GM06990 (cell line): ENCODE measurements around the gene ORC4.
A peak's percentile ranks its signal among the peaks of the same experiment; 100 is the strongest.

Source experiments
- DNase-seq: peaks from one replicate; pipeline ENCODE4 v3.0.0-alpha.2; 2011; ENCODE audit not compliant: insufficient read length; ENCODE audit errors: extremely low read depth
- H3K27me3 ChIP-seq: replicated peaks from 2 replicates; pipeline ENCODE4 v1.6.0; 2011; ENCODE audit warnings: low read length; ENCODE audit not compliant: control insufficient read depth, insufficient read depth
- H3K36me3 ChIP-seq: 2 replicates; pipeline ENCODE4 v1.5.1; 2011; ENCODE audit warnings: low read length; ENCODE audit not compliant: control insufficient read depth, insufficient read depth
- H3K4me3 ChIP-seq: replicated peaks from 2 replicates; pipeline ENCODE4 v1.5.1; 2011; ENCODE audit warnings: low read depth, mild to moderate bottlenecking, control low read depth, low read length
- TF ChIP-seq, protein P1 (sequence below): IDR thresholded peaks from 2 replicates; pipeline ENCODE4 v1.5.1; 2011; ENCODE audit warnings: low read length, control low read depth, mild to moderate bottlenecking, inconsistent platforms; ENCODE audit not compliant: insufficient read depth, poor library complexity, severe bottlenecking

The ORC4 gene

DNA sequence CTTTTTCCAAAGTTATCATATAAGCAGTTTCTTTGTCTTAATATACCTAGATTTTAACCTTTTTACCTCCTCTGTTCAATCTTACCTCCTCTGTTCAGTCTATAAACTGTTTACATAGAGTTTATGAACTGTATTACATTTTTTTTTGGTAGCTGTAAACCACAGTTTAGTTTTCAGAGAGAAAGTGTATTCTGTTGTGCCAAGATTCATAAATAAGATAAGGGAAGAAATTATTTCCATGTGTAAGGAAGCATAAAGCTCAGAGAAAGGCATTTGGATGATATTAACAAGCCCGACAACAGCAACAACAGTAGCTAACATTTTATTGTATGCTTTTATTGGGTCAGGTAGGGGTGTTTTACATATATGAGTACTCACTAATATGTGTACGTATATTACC is 104.5 kb downstream of the ORC4 start:
- DNase-seq = no peak
- TF ChIP-seq, protein P1, sequence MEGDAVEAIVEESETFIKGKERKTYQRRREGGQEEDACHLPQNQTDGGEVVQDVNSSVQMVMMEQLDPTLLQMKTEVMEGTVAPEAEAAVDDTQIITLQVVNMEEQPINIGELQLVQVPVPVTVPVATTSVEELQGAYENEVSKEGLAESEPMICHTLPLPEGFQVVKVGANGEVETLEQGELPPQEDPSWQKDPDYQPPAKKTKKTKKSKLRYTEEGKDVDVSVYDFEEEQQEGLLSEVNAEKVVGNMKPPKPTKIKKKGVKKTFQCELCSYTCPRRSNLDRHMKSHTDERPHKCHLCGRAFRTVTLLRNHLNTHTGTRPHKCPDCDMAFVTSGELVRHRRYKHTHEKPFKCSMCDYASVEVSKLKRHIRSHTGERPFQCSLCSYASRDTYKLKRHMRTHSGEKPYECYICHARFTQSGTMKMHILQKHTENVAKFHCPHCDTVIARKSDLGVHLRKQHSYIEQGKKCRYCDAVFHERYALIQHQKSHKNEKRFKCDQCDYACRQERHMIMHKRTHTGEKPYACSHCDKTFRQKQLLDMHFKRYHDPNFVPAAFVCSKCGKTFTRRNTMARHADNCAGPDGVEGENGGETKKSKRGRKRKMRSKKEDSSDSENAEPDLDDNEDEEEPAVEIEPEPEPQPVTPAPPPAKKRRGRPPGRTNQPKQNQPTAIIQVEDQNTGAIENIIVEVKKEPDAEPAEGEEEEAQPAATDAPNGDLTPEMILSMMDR = no peak
- Histone ChIP-seq H3K4me3 (no peak overlapping the region), H3K27me3 (no peaks in the 10 kb centered on the region), H3K36me3 (no peaks in the 10 kb centered on the region)

DNA sequence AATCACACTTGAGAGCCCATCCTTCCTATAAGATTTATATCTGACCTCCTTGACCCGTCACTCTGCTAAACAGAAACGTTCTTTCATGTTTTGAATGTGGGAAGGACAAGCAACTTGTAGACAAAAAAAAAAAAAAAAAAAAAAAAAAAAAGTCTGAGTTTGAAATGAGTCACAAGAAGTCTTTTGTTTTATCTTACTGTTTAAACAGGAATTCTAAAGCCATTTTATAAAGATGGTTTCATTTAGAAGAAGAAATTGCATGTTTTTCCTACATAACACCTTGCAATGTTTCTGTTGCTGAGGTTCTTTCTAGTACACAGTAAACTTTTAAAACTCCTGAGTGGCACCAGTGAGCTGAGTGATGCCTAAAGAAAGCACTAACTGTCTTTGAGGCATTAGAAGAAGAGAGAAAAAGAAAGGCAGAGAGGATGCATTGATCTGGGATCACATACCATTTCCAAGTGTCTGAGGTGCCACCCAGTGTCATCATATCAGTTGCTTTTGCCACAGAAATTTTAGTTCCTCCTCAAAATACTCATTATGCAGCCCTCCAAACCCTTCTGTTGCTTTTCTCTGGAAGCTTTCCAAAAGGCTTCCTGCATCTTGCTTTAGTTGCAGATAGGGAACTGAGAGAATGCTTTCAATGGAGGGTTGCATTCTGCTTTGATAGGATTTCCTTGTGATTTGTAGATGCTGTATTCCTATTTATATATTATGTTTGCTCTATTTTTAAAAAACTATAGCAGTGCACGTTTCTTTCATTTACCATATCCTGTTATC is 106.6 kb downstream of the ORC4 start:
- DNase-seq = no peak
- TF ChIP-seq, protein P1 = no peak
- H3K4me3 ChIP-seq = no peak overlapping the region
- no peaks in the 10 kb centered on the region for H3K36me3 ChIP-seq
- H3K27me3 ChIP-seq = no peaks in the 10 kb centered on the region

DNA sequence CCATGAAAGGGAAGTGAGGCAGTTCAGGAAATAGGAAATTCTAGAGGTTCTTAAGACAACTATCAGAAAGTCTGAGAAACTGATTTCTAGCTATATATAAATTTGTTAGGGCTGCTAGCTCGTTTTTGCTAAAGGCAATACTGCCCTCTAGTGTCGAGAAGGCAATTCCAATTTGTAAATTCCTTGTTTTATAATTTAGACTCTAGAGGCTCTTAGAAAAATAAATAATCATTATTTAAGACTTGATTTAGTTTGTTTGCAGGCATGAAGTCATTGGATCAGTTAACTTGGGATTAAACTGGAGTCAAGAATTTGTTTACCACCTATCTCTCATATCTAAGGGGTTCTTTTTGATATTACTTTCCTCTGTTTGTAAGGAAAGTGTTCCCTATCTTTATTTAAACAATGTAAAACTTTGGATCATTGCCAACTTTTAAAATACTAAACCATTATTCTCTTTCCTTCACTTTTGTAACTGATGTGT is 109.5 kb downstream of the ORC4 start:
- peak; percentile 8 for DNase-seq
- H3K36me3 ChIP-seq = no peaks in the 10 kb centered on the region
- no peak overlapping the region for H3K4me3 ChIP-seq
- no peaks in the 10 kb centered on the region for H3K27me3 ChIP-seq
- TF ChIP-seq, protein P1 = peak; percentile 61

DNA sequence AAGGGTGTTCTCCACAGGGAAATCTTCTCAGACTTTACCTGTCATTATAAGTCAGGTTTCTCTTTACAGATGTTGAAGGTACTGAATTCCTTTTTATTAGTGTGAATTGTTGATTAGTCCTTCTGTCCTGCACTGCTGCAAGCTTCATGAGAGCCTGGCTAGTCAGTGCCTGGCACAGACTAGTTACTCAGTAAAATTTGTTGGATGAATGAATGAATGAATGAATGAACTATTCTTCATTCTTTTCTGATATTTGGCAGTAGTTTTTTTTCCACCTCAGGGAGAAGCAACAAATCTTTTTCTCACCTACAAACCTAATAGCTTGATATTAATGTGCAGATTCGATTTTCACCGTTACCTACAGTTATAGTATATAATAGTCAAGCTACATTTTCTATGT is 111.4 kb downstream of the ORC4 start:
- TF ChIP-seq, protein P1 = no peak
- H3K4me3 ChIP-seq = no peak overlapping the region

DNA sequence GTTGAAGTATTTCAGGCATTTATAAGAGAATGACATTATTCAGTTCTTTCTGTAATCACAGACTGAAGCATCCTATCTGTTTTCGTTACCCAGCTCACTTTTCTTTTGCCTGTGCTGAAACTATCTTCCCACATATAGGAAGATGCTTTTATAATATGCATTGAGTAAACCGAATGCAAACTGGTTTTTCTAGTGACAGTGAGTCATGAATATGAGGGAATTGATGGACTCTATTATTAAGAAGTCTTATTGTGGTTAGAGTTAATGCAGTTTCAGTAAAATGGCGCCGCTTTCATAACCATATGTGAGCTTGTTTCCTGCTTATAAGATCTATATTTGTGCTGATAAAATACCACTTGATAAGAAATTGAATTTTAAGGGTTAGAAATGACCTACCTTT is 116.5 kb downstream of the ORC4 start:
- Histone ChIP-seq H3K36me3 (no peaks in the 10 kb centered on the region), H3K4me3 (no peak overlapping the region)

More for the DNA sequence above, 111.4 kb downstream of the ORC4 start:
- DNase-seq = no peak
- H3K36me3 ChIP-seq = no peaks in the 10 kb centered on the region
- no peaks in the 10 kb centered on the region for H3K27me3 ChIP-seq

More for the DNA sequence above, 116.5 kb downstream of the ORC4 start:
- TF ChIP-seq, protein P1 = no peak
- no peaks in the 10 kb centered on the region for H3K27me3 ChIP-seq
- no peak for DNase-seq
